ENCODE measurements around the gene GPC5. TPM values are rescaled to one million over a fixed set of nuclear protein-coding genes. Genes with fewer than 3 reads are reported as not detected.

GPC5 gene
- total RNA-seq, 1 experiment from 2014 or later, result not detected

- no peaks in the 10 kb centered on the region for H3K4me1 ChIP-seq (replicated peaks)
- no peak overlapping the region for H3K27ac ChIP-seq
- 0 out of 2 replicates have a peak, but pooled peaks cover 4% of the 10 kb centered on the region for H3K27me3 ChIP-seq (replicated peaks)
- no peak for DNase-seq (ENCODE audit: low read depth in 1 of 2, low spot score in 2 of 2)
- no peaks in the 10 kb centered on the region for H3K9me3 ChIP-seq (replicated peaks)
- H3K4me3 ChIP-seq, result no peak overlapping the region
- H3K36me3 ChIP-seq, result no peaks in the 10 kb centered on the region
These were observed 1383.7 kb downstream of the GPC5 start for GRCh38 chr13:92781965-92782690.

GRCh38 chr13:92802776-92803175, 1404.4 kb downstream of the GPC5 start:
- H3K4me1 ChIP-seq (replicated peaks), result peaks cover 33% of the 10 kb centered on the region
- H3K27ac ChIP-seq, result no peak overlapping the region
- no peaks in the 10 kb centered on the region for H3K27me3 ChIP-seq (replicated peaks)
- no peaks in the 10 kb centered on the region for H3K36me3 ChIP-seq
- DNase-seq (ENCODE audit: low read depth in 1 of 2, low spot score in 2 of 2), result no peak
- no peak overlapping the region for H3K4me3 ChIP-seq
- H3K9me3 ChIP-seq (replicated peaks), result 0 out of 2 replicates have a peak, but pooled peaks cover 2% of the 10 kb centered on the region

GRCh38 chr13:92804346-92804745, 1405.9 kb downstream of the GPC5 start:
- Histone ChIP-seq H3K27ac (no peak overlapping the region), H3K9me3 (replicated peaks) (0 out of 2 replicates have a peak, but pooled peaks cover 2% of the 10 kb centered on the region), H3K27me3 (replicated peaks) (no peaks in the 10 kb centered on the region), H3K4me1 (replicated peaks) (peaks cover 34% of the 10 kb centered on the region), H3K36me3 (no peaks in the 10 kb centered on the region), H3K4me3 (no peak overlapping the region)
- DNase-seq (ENCODE audit: low read depth in 1 of 2, low spot score in 2 of 2), result peak in 1 of 2 experiments; percentile 66

- no peaks in the 10 kb centered on the region for H3K27me3 ChIP-seq (replicated peaks)
- no peaks in the 10 kb centered on the region for H3K36me3 ChIP-seq
- peaks cover 34% of the 10 kb centered on the region for H3K4me1 ChIP-seq (replicated peaks)
- DNase-seq (ENCODE audit: low read depth in 1 of 2, low spot score in 2 of 2), result no peak
- no peak overlapping the region for H3K27ac ChIP-seq
- no peak overlapping the region for H3K4me3 ChIP-seq
- 0 out of 2 replicates have a peak, but pooled peaks cover 2% of the 10 kb centered on the region for H3K9me3 ChIP-seq (replicated peaks)
These were observed 1406.5 kb downstream of the GPC5 start for GRCh38 chr13:92804926-92805325.

GRCh38 chr13:92805766-92806165, 1407.3 kb downstream of the GPC5 start:
- Histone ChIP-seq H3K4me3 (peak overlapping the region; percentile 28), H3K4me1 (replicated peaks) (peaks cover 34% of the 10 kb centered on the region), H3K36me3 (no peaks in the 10 kb centered on the region), H3K9me3 (replicated peaks) (0 out of 2 replicates have a peak, but pooled peaks cover 2% of the 10 kb centered on the region), H3K27ac (peak overlapping the region; percentile 10; the same call in 1 of the 2 replicates), H3K27me3 (replicated peaks) (no peaks in the 10 kb centered on the region)
- DNase-seq (ENCODE audit: low read depth in 1 of 2, low spot score in 2 of 2), result no peak

- Histone ChIP-seq H3K36me3 (no peaks in the 10 kb centered on the region), H3K27ac (peak overlapping the region; percentile 10; the same call in 1 of the 2 replicates), H3K4me3 (peak overlapping the region; percentile 28), H3K27me3 (replicated peaks) (no peaks in the 10 kb centered on the region), H3K9me3 (replicated peaks) (0 out of 2 replicates have a peak, but pooled peaks cover 2% of the 10 kb centered on the region), H3K4me1 (replicated peaks) (peaks cover 34% of the 10 kb centered on the region)
- DNase-seq (ENCODE audit: low read depth in 1 of 2, low spot score in 2 of 2), result peak in 1 of 2 experiments; percentile 67
These were observed 1407.8 kb downstream of the GPC5 start for GRCh38 chr13:92806215-92806614.

GRCh38 chr13:92807353-92807752, 1408.9 kb downstream of the GPC5 start:
- H3K4me3 ChIP-seq, result no peak overlapping the region

GRCh38 chr13:92807966-92808365, 1409.5 kb downstream of the GPC5 start:
- DNase-seq (ENCODE audit: low read depth in 1 of 2, low spot score in 2 of 2), result no peak
- H3K27me3 ChIP-seq (replicated peaks), result no peaks in the 10 kb centered on the region
- peaks cover 29% of the 10 kb centered on the region for H3K4me1 ChIP-seq (replicated peaks)
- H3K4me3 ChIP-seq, result no peak overlapping the region
- H3K9me3 ChIP-seq (replicated peaks), result 0 out of 2 replicates have a peak, but pooled peaks cover 2% of the 10 kb centered on the region
- H3K36me3 ChIP-seq, result no peaks in the 10 kb centered on the region
- no peak overlapping the region for H3K27ac ChIP-seq

More at GRCh38 chr13:92807353-92807752, 1408.9 kb downstream of the GPC5 start:
- Histone ChIP-seq H3K9me3 (replicated peaks) (0 out of 2 replicates have a peak, but pooled peaks cover 2% of the 10 kb centered on the region), H3K27ac (no peak overlapping the region), H3K4me1 (replicated peaks) (peaks cover 34% of the 10 kb centered on the region), H3K36me3 (no peaks in the 10 kb centered on the region), H3K27me3 (replicated peaks) (no peaks in the 10 kb centered on the region)
- DNase-seq (ENCODE audit: low read depth in 1 of 2, low spot score in 2 of 2), result no peak

GRCh38 chr13:92821324-92821723, 1422.9 kb downstream of the GPC5 start:
- no peak overlapping the region for H3K27ac ChIP-seq
- H3K4me1 ChIP-seq (replicated peaks), result no peaks in the 10 kb centered on the region
- no peaks in the 10 kb centered on the region for H3K36me3 ChIP-seq
- H3K9me3 ChIP-seq (replicated peaks), result no peaks in the 10 kb centered on the region; the same call in 1 of the 2 replicates
- no peak overlapping the region for H3K4me3 ChIP-seq
- H3K27me3 ChIP-seq (replicated peaks), result no peaks in the 10 kb centered on the region; the same call in 1 of the 2 replicates
- no peak for DNase-seq (ENCODE audit: low read depth in 1 of 2, low spot score in 2 of 2)

- no peak overlapping the region for H3K27ac ChIP-seq
- H3K27me3 ChIP-seq (replicated peaks), result no peaks in the 10 kb centered on the region; the same call in 1 of the 2 replicates
- H3K36me3 ChIP-seq, result no peaks in the 10 kb centered on the region
- H3K4me3 ChIP-seq, result no peak overlapping the region
- no peaks in the 10 kb centered on the region for H3K4me1 ChIP-seq (replicated peaks)
- H3K9me3 ChIP-seq (replicated peaks), result no peaks in the 10 kb centered on the region
- no peak for DNase-seq (ENCODE audit: low read depth in 1 of 2, low spot score in 2 of 2)
These were observed 1424.6 kb downstream of the GPC5 start for GRCh38 chr13:92823059-92823458.

GRCh38 chr13:92825938-92826596, 1427.6 kb downstream of the GPC5 start:
- H3K4me1 ChIP-seq (replicated peaks), result no peaks in the 10 kb centered on the region
- H3K4me3 ChIP-seq, result no peak overlapping the region
- H3K9me3 ChIP-seq (replicated peaks), result no peaks in the 10 kb centered on the region
- no peak for DNase-seq (ENCODE audit: low read depth in 1 of 2, low spot score in 2 of 2)
- H3K36me3 ChIP-seq, result no peaks in the 10 kb centered on the region
- H3K27me3 ChIP-seq (replicated peaks), result no peaks in the 10 kb centered on the region; the same call in 1 of the 2 replicates
- H3K27ac ChIP-seq, result no peak overlapping the region

- no peak overlapping the region for H3K27ac ChIP-seq
- no peaks in the 10 kb centered on the region for H3K9me3 ChIP-seq (replicated peaks)
- H3K27me3 ChIP-seq (replicated peaks), result no peaks in the 10 kb centered on the region
- H3K36me3 ChIP-seq, result no peaks in the 10 kb centered on the region
- H3K4me1 ChIP-seq (replicated peaks), result no peaks in the 10 kb centered on the region
- DNase-seq (ENCODE audit: low read depth in 1 of 2, low spot score in 2 of 2), result no peak
- H3K4me3 ChIP-seq, result no peak overlapping the region
These were observed 1429.1 kb downstream of the GPC5 start for GRCh38 chr13:92827503-92827902.

- Histone ChIP-seq H3K36me3 (no peaks in the 10 kb centered on the region), H3K27ac (no peak overlapping the region), H3K9me3 (replicated peaks) (no peaks in the 10 kb centered on the region), H3K27me3 (replicated peaks) (no peaks in the 10 kb centered on the region), H3K4me1 (replicated peaks) (no peaks in the 10 kb centered on the region), H3K4me3 (no peak overlapping the region)
- no peak for DNase-seq (ENCODE audit: low read depth in 1 of 2, low spot score in 2 of 2)
These were observed 1431.5 kb downstream of the GPC5 start for GRCh38 chr13:92829930-92830329.

GRCh38 chr13:92830821-92831220, 1432.4 kb downstream of the GPC5 start:
- H3K27me3 ChIP-seq (replicated peaks), result no peaks in the 10 kb centered on the region
- no peak overlapping the region for H3K4me3 ChIP-seq
- no peaks in the 10 kb centered on the region for H3K4me1 ChIP-seq (replicated peaks)
- DNase-seq (ENCODE audit: low read depth in 1 of 2, low spot score in 2 of 2), result no peak
- H3K9me3 ChIP-seq (replicated peaks), result no peaks in the 10 kb centered on the region
- H3K36me3 ChIP-seq, result no peaks in the 10 kb centered on the region
- H3K27ac ChIP-seq, result no peak overlapping the region

Data from SJSA1 (cell line).